Measurements from ENCODE around the gene RRM1. TPM values are rescaled to one million over a fixed set of nuclear protein-coding genes. Genes with fewer than 3 reads are reported as not detected.

Gene RRM1
- total RNA-seq, 1 experiment from 2014 or later, result 218 TPM

DNA sequence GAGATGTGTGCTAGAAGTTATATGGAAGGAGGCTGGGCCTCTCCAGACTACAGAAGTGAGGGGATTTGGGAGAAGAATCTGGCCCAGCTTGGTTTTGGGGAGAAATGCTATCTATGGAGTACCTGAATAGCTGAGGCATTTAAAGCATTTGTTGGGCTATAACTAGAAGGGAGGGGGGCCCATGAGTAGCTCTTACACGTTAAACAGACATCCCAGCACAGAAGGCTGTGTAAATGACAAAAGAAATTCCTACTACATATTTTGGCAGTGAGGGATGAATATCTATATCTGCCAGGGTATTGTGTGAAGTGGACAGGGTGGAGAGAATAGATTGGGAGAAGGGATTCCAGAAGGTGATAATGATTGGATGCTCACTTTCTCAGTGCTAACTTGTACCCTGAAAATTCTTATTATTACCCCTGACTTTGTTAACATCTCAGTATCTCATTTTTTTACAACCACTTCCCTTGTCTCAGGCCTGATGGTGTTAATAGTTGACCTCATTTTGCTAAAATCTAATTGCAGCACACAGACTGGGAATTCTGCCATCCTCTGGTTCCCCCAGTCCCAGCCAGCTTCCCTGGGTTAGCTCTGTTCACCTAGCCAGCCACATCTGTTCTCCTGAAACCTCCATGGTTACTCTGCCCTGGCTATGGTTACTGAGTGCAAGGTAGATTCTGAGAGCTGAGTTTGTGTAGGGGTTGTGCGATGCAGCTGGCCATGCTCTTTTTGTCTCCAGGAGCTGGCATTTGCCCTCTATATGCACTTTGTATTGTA lies 28.8 kb upstream of the RRM1 start:
- H3K27ac ChIP-seq, result no peak overlapping the region
- H3K27me3 ChIP-seq, result no peaks in the 10 kb centered on the region
- no peak overlapping the region for H3K4me3 ChIP-seq
- H3K4me1 ChIP-seq, result no peaks in the 10 kb centered on the region
- no peak for DNase-seq
- no peaks in the 10 kb centered on the region for H3K36me3 ChIP-seq
- no peaks in the 10 kb centered on the region for H3K9me3 ChIP-seq (replicated peaks)

DNA sequence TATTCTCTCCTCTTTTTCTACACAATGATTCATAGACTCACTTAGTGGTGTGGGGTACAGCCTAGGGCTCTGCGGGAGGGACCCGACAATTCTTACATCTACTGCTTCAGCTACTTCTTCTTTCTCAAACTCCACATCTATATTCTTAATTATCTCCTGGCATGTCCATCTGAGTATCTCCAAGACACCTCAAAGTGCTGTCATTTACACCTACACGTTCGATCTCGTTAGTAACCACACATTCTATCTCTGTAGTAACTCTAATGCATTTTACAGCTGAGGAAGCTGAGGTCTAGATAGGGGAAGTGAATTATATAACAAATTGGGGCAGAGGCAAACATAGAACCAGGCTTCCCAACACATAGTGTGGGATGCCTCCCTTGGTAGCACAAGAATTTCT lies 27.7 kb upstream of the RRM1 start:
- Histone ChIP-seq H3K9me3 (replicated peaks) (no peaks in the 10 kb centered on the region), H3K4me3 (no peak overlapping the region), H3K4me1 (no peaks in the 10 kb centered on the region), H3K27ac (no peak overlapping the region), H3K36me3 (no peaks in the 10 kb centered on the region), H3K27me3 (no peaks in the 10 kb centered on the region)
- DNase-seq, result no peak

GRCh38 chr11:4068962-4069361 lies 25.6 kb upstream of the RRM1 start:
- Histone ChIP-seq H3K4me1 (no peaks in the 10 kb centered on the region; the same call in 1 of the 2 replicates), H3K4me3 (no peak overlapping the region), H3K27me3 (no peaks in the 10 kb centered on the region), H3K27ac (no peak overlapping the region), H3K9me3 (replicated peaks) (no peaks in the 10 kb centered on the region), H3K36me3 (no peaks in the 10 kb centered on the region)
- no peak for DNase-seq

DNA sequence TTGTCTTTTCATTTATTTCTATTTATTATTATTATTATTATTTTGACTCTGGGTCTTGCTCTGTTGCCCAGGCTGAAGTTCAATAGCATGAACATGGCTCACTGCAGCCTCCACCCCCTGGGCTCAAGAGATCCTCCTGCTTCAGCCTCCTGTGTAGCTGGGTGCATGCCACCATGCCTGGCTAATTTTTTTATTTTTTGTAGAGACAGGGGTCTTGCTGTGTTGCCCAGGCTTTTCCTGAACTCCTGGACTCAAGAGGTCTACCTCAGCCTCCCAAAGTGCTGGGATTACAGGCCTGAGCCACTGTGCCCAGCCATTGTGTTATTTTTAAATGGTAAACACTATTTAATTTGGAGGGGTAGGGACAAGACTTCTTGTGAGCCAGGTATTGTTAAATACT lies 23.3 kb upstream of the RRM1 start:
- no peaks in the 10 kb centered on the region; the same call in 1 of the 2 replicates for H3K4me1 ChIP-seq
- H3K36me3 ChIP-seq, result no peaks in the 10 kb centered on the region
- H3K27ac ChIP-seq, result no peak overlapping the region
- H3K27me3 ChIP-seq, result no peaks in the 10 kb centered on the region
- H3K4me3 ChIP-seq, result no peak overlapping the region
- no peak for DNase-seq
- no peaks in the 10 kb centered on the region for H3K9me3 ChIP-seq (replicated peaks)

- Histone ChIP-seq H3K27ac (no peak overlapping the region), H3K9me3 (replicated peaks) (no peaks in the 10 kb centered on the region), H3K36me3 (no peaks in the 10 kb centered on the region), H3K4me1 (no peaks in the 10 kb centered on the region; the same call in 1 of the 2 replicates), H3K27me3 (no peaks in the 10 kb centered on the region), H3K4me3 (no peak overlapping the region)
- peak in 1 of 2 experiments; percentile 25 for DNase-seq
Observed at GRCh38 chr11:4071914-4072313, 22.7 kb upstream of the RRM1 start.

DNA sequence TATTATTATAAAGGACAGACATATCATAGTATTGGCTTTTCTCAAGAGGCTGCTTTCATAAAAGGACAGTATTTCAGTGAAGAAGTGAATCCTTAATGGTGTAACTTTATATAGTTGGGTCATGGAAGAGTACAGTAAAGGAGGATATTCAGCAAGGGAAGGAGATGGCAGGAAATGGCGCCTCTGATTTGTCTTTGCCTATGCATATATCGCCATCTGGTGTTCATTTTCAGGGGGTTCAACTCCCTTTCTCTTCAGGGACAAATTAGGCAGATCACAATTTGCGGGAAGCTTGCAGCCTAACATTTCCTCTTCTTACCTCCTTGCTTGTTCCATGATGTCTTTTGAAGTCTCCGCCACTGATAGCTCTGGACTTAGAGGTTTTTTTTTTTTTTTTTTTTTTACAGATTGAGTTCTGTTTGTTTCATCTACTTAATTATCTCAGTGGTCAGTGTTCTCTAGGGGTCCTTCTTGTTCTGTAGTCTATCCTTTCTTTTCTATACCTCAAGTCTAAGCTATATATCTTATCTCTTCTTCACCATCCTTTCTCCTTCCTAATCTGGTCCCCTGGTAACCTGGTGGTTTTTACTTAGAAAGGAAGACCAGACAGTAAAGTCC lies 21.8 kb upstream of the RRM1 start:
- peak; percentile 51 to 86 for DNase-seq
- Histone ChIP-seq H3K27ac (no peak overlapping the region), H3K4me3 (no peak overlapping the region), H3K9me3 (replicated peaks) (no peaks in the 10 kb centered on the region), H3K36me3 (no peaks in the 10 kb centered on the region), H3K4me1 (no peaks in the 10 kb centered on the region; the same call in 1 of the 2 replicates), H3K27me3 (no peaks in the 10 kb centered on the region)

GRCh38 chr11:4074266-4074665 lies 20.3 kb upstream of the RRM1 start:
- DNase-seq, result no peak
- H3K27ac ChIP-seq, result no peak overlapping the region
- H3K27me3 ChIP-seq, result no peaks in the 10 kb centered on the region
- no peaks in the 10 kb centered on the region; the same call in 1 of the 2 replicates for H3K4me1 ChIP-seq
- no peaks in the 10 kb centered on the region for H3K9me3 ChIP-seq (replicated peaks)
- no peak overlapping the region for H3K4me3 ChIP-seq
- H3K36me3 ChIP-seq, result no peaks in the 10 kb centered on the region

DNA sequence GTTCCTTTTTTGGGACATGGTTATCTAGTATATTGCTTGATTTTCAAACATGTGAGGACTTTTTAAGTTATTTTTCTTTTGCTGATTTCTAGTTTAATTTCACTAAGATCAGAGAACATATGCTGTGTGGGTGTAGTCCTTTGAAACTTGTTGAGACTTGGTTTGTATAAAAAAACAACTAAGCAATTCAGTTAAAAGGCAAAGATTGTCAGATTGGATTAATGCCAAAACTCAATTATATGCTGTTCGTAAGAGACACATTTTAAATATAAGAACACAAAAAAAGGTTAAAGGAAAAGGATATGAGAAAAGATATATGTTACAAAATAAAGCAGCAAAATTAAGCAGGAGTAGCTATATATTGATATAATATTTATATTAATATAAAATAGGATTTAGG lies 17.8 kb upstream of the RRM1 start:
- Histone ChIP-seq H3K4me3 (no peak overlapping the region), H3K27ac (no peak overlapping the region), H3K27me3 (no peaks in the 10 kb centered on the region), H3K9me3 (replicated peaks) (no peaks in the 10 kb centered on the region), H3K4me1 (no peaks in the 10 kb centered on the region; the same call in 1 of the 2 replicates), H3K36me3 (no peaks in the 10 kb centered on the region)
- DNase-seq, result no peak

DNA sequence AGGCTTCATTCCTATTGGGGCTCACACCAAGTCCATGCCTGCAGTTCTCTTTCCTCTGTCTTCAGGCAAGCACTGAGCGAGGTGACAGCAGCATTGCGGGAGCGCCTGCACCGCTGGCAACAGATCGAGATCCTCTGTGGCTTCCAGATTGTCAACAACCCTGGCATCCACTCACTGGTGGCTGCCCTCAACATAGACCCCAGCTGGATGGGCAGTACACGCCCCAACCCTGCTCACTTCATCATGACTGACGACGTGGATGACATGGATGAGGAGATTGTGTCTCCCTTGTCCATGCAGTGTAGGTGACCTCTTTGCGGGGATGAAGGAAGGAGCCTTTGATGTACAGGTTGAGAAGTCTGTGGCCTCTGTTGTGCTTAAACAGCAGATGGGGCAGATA lies 11.4 kb upstream of the RRM1 start:
- H3K4me3 ChIP-seq, result no peak overlapping the region
- DNase-seq, result no peak
- no peak overlapping the region for H3K27ac ChIP-seq
- no peaks in the 10 kb centered on the region for H3K9me3 ChIP-seq (replicated peaks)
- no peaks in the 10 kb centered on the region for H3K27me3 ChIP-seq
- H3K36me3 ChIP-seq, result no peaks in the 10 kb centered on the region
- no peaks in the 10 kb centered on the region for H3K4me1 ChIP-seq

- H3K9me3 ChIP-seq (replicated peaks), result no peaks in the 10 kb centered on the region
Observed at GRCh38 chr11:4084406-4085125, 10.0 kb upstream of the RRM1 start.

DNA sequence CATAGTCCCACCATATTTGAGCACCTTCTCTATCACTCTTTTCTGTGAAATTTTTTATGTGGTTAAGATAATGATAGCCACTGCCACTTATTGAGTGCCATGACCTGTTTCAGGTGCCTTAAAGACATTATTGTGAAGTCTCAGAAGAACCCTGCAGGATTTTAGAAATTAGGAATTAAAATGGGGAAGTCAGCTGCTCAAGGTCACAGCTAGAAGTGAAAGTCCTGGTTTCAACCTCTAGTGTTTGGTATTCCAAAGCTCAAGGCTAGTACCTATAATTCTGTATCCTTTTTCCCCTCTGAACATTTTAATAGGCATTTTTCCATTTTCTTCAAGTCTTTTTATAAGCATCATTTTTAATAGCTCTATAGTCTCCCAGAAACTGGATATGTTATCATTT lies 9.0 kb upstream of the RRM1 start:
- H3K27ac ChIP-seq, result no peak overlapping the region
- no peaks in the 10 kb centered on the region for H3K36me3 ChIP-seq
- H3K27me3 ChIP-seq, result no peaks in the 10 kb centered on the region
- no peaks in the 10 kb centered on the region for H3K4me1 ChIP-seq
- no peak for DNase-seq
- H3K9me3 ChIP-seq (replicated peaks), result no peaks in the 10 kb centered on the region
- H3K4me3 ChIP-seq, result no peak overlapping the region

More at GRCh38 chr11:4084406-4085125, 10.0 kb upstream of the RRM1 start:
- Histone ChIP-seq H3K27ac (no peak overlapping the region), H3K27me3 (no peaks in the 10 kb centered on the region), H3K4me1 (no peaks in the 10 kb centered on the region), H3K4me3 (no peak overlapping the region), H3K36me3 (no peaks in the 10 kb centered on the region)
- DNase-seq, result no peak

DNA sequence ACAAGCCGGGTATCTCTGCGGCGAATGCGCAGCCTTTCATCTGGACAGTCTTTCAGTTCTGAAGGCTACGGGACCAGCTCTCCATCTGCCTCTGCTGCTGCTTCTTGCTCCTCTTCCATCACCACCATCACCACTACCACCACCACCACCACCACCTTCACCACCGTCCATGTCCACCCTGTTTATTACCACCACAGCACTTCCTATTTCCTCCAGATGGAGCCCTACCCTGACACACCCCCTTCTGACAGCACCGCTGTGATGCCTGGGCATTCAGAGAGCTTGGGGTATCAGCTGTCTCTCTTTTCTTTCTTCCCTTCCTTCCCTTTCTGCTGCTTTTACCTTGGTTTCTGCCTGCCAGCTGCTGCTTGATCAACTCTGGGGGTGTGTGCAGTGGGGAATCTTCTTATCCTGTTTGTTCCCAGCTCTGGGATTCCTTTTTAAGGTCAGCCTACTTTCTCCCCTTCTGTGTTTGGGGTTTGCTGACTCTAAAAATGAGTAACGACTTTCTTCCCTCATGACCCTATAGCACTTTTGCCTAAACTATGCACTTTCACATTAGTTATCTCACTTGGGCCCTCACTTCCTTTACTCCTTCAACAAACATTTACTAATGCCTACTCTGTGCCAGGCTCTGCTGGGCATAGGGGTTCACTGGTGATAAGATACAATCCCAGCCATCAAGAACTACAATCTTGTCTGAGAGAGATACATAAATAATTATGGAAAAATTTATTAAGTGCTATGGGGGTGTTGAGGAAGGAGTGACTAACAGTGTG lies 7.8 kb upstream of the RRM1 start:
- Histone ChIP-seq H3K36me3 (no peaks in the 10 kb centered on the region), H3K9me3 (replicated peaks) (no peaks in the 10 kb centered on the region), H3K4me3 (no peak overlapping the region), H3K4me1 (no peaks in the 10 kb centered on the region), H3K27me3 (no peaks in the 10 kb centered on the region), H3K27ac (no peak overlapping the region)
- no peak for DNase-seq

DNA sequence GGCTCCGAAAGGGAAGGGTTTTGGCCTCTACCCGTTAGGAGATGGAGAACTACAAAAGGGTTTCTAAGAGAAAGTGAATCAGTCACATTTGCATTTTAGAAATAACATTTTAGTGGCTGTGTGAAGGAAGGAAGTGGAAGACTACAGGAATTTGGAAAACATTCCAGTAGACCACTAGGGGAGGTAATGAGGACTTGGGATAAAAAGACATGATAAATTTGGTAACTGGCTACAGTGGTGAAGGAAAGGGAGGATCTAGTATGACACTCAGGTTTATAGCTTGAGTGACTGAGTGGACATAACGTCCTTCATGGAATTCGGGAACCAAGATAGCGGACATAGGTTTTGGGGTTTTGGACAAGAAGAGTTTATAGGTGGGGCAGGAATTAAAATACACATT lies 7.0 kb upstream of the RRM1 start:
- no peak overlapping the region for H3K27ac ChIP-seq
- no peak for DNase-seq
- H3K36me3 ChIP-seq, result no peaks in the 10 kb centered on the region
- H3K4me3 ChIP-seq, result no peak overlapping the region
- H3K4me1 ChIP-seq, result no peaks in the 10 kb centered on the region
- H3K27me3 ChIP-seq, result no peaks in the 10 kb centered on the region
- H3K9me3 ChIP-seq (replicated peaks), result no peaks in the 10 kb centered on the region

- no peak overlapping the region for H3K27ac ChIP-seq
- DNase-seq, result no peak
- H3K36me3 ChIP-seq, result no peaks in the 10 kb centered on the region
- H3K9me3 ChIP-seq (replicated peaks), result no peaks in the 10 kb centered on the region
- H3K4me1 ChIP-seq, result no peaks in the 10 kb centered on the region
- no peaks in the 10 kb centered on the region for H3K27me3 ChIP-seq
- no peak overlapping the region for H3K4me3 ChIP-seq
Observed at GRCh38 chr11:4090258-4090657, 4.3 kb upstream of the RRM1 start.

DNA sequence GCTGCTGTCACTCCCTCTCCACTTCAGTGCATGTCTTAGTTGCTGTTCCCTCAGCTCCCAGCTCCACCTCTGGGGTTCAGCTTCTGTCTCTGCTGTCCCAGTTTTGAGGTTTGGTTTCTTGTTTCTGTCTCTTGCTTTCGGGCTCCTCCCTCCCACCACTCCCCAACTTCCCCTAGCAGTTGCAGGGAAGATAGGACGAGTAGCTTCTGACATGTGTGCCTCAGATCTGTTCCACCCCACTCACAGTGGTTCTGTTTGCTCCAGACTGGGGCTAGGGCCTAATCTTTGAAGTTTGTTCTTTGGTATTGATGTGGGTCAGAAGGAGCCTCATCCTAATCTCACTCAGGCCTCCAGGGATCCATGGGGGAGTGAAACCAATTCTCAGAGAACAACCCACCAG lies 2.6 kb upstream of the RRM1 start:
- Histone ChIP-seq H3K36me3 (no peaks in the 10 kb centered on the region), H3K27ac (no peak overlapping the region), H3K27me3 (no peaks in the 10 kb centered on the region), H3K4me1 (no peaks in the 10 kb centered on the region), H3K9me3 (replicated peaks) (no peaks in the 10 kb centered on the region), H3K4me3 (no peak overlapping the region)
- DNase-seq, result no peak

Measured in SJCRH30 (cell line).